HG03064 (cell line): ENCODE measurements around the gene RFWD3.

Source experiments
- ATAC-seq: cut with Tn5 transposase; IDR thresholded peaks from one replicate; pipeline ENCODE4 v1.9.1; 2021; ENCODE audit warnings: low read depth; ENCODE audit not compliant: unreplicated experiment

RFWD3 gene

DNA sequence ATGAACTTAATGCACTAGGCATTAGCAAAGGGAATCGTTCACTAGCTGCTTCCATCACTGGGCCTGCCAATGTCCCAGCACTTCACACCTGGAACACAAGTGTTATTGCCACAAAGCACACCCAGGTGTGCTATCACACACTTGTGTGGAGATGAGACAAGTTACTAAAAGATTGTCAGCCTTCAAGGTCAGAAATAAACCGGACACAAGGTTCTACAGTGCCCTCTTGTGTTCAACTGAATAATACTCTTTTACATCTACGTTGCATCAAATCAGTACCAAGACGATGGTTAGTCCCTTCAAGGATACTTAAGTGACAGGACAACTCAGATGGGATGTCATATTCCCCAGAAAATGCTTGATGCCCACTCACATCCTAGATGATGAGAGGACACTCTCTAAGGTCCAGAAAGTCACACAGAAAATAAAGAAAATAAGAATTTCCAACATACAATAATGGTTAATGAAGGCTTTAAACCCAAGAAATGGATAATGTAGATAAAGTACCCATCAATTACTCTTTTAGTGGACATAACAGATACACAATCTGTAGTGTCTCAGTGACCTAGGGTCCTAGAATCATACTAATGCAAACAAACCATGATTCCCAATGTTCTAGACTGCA is 43.4 kb downstream of the RFWD3 start:
- no peak for ATAC-seq

DNA sequence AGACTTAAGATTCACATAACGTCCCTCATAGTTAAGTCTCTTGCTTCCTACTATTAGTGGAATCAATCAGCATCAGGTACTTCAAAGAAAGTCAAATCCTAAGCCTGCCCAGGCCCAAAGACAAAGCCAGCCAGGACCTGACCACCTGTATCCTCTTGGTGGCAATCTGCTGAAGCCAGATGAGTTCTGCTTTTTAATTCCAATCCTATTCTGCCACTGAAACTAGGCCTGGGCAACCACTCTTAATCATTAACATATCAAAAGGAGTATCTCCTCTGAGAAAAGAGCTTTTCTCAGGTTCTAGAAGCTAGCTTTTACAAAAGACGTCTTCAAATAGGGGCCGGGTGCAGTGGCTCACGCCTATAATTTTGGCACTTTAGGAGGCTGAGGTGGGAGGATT is 44.7 kb downstream of the RFWD3 start:
- ATAC-seq: no peak

DNA sequence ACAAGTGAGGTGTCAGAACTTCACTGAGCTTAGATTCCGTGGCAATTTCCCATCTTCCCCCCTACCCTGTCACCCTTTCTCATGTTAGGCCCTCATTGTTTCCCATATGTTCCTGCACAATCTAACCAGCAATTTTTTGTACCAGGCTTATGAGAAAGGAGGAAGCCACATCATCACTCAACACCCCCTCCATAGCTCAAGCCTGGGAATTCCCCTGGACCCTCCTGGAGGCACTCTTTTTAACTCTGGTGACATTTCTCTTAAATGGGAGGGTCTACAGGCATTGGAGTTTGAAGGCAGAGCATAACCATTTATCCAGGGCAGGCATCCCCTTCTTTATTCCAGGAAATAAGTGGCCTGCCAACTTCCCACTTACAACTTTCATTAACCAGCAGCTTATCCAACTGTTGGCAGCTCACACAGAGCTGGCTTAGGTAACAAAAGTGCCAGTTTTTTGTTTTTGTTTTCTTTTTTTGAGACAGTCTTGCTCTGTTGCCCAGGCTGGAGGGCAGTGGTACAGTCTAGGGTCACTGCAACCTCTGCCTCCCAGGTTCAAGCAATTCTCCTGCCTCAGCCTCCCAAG is 49.4 kb downstream of the RFWD3 start:
- no peak for ATAC-seq

DNA sequence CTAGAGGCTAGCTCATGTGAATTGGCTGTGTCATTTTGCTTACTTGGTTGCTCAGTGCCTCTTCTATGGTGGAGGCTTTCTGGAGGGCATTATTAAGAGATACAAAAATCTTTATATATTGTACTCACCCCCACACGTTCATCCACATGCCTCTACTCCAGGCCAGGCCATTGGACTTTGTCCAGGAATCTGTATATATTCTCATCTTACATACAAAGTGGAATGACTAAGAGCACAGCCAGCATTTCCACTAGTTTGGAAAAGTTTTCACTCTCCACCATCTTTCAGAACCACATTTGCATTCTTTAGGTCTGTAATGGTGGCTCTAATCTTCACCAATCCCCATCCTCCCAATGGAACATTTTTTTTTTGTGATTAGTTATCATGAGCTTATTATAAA is 55.0 kb downstream of the RFWD3 start:
- no peak for ATAC-seq

DNA sequence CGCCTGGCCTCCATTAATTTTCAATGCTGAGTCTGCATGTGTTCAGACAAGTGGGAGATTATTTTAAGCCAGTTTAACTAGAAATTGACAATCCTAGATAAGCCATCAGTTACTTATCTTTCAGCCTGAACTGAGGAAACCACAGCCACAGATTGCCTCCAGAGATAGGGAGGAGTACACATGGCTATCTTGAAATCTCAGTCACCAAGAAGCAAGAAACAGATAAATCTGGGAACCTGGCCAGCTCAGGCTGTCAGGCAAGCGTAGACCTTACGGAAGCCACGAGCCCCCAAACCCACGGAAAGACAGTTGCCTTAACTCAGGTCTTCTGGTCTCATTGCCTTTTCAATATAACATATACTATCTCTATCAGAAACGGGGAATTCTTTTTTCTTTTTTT is 57.7 kb downstream of the RFWD3 start:
- ATAC-seq: no peak

DNA sequence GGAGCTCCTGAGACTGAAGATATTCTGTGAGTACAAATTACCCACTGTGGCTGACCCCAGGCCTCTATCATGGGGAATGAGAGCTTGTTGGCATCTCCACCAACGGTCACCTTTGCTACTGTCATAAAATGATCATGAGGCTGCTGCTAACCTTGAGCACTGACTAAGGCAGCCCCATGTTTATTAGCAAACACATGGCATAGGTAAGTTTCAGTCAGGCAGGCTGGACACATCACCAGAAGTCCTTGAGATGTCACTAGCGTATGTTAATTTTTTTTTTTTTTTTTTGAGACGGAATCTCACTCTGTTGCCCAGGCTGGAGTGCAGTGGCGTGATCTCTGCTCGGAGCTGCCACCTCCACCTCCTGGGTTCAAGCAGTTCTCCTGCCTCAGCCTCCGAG is 58.3 kb downstream of the RFWD3 start:
- ATAC-seq: no peak

DNA sequence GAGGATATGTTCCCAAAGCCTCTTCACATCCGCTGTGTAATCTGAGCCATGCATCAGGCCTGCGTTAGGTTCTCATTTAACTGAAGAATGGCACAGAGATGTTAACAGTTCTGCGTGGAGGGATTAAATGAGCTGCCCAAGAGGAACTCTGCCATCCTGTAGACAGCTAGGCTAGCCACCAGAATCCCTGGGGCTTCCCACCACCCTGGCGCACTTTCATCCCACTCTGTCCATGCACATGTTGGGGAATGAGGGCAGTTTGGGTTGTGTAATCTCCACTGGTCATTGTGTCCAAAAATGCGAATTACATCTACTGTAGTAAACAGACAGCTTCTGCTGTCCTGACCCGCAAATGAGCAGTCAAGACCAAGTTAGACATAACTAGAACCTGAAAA is 58.7 kb downstream of the RFWD3 start:
- no peak for ATAC-seq

DNA sequence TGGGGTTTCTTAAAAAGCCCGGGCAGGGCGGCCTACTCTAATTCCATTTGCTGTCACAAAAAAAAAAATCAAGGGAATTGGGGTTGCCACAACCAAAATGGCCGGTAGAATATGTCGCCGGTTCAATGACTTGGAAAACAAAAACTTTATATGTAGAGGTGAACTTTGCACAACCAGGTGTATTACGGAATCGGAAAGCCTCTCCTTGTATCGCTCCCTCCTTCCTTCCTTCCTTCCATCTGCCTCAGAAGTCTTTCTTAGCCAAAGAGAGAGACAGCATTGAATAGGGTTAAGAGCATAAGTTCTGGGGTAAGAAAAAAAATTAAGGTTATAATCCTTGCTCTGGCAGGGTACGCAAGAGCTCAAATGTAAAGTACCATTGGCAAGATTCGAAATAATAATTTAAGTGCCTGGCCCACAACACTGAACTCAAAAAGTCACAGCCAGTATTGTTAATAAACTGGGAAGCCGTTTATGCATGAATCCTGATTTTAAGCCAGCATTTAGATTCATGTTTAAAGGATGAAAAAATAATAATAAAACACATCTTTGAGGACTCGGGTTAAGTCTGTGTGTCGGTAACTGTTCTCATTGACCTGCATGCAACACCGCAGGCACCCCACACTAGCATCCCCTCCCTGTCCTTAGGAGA is 59.2 kb downstream of the RFWD3 start:
- ATAC-seq: peak; percentile 26

DNA sequence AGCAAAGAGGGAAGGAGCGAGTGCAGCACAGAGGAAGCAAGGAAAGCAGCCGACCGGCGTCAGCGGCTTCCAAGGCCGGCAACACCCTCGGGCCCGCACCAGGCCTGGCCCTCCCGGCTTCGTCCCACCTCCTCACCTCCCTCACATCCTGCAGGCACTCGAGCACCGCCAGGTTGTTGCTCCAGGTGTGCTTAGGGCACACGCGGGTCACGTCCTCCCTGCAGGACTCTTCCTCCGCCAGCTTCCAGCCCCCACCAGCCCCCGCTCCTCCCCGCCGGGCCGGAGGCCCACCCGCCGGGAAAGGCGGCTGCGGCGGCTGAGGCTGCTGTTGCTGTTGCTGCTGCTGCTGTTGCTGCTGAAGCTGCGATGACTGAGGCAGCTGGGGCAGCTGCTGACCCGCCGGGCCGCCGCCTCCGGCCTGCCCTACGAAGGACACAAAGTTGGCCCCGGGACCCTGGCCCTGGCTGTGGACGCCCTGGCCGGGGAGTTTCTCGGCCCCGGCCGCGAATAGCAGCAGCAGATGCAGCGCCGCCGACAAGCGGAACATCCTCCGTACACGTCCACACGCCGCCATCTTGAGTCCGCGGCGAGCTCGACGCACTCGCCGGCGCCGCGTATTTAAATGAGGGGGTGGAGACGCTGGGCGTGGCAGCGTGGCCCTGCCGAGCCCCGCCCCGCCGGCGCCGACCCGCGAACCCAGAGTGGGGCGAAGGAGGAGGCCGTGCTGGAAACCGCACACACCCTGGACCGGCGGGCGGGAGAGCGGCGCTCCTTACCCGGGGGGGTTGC is 60.0 kb downstream of the RFWD3 start, which contains the start of gene GLG1:
Gene GLG1 (minus strand): TSS at position 594 of the 789 bp plus-strand sequence. CDS start 20 bp downstream, at position 574.
- ATAC-seq: peak; percentile 96

DNA sequence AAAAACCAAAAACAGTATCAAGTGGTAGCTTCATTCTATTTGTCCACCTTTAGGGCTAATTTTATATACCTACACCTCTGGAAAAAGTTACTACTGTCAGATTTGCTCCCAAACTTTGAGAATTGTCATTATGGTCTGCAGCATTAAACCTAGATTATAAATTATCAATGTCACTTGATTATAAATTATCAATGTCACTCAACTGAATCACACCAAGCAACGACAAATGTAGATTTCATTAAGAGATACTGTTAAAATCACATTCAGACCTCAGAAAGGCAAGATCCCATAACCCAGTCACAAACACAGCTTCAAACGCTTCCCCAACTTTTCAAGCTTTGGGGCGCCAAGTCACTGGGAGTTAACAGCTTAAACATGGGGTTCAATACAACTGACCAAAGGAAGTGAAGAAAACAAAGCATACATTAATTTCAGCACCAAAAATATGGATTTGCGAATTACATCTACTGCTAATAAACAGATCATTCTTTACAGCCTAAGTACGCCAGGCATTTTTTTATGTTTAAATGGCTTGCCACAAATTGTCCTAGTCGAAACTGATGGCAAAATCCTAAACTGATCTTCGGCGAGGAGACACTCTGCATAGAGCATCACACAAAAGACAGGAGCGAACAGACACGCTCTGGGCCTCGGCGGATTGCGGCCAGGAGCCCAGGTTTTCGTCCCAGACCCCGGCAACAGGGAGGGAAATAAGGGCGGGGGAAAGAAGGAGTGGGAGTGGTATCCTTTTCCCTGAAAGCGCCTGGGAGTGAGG is 60.7 kb downstream of the RFWD3 start:
- no peak for ATAC-seq

DNA sequence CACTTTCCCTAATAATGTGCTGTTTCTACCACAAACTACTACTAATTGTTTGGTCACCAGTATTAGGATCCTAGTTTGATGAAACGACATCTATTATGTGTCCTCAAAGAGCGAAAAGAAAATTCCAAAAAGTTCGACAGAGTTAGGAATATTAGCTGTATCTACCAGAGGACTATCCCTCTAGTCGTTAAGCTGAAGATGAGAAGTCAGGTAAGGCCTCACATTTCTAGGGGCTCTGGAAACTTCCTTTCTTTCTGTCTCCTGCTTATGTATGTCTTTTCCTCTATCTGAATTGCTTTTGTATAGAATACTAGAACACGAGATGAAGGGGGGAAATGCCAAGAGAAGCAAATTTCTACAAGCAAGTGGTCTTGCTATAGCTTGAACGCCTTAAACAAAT is 61.3 kb downstream of the RFWD3 start:
- ATAC-seq: no peak

DNA sequence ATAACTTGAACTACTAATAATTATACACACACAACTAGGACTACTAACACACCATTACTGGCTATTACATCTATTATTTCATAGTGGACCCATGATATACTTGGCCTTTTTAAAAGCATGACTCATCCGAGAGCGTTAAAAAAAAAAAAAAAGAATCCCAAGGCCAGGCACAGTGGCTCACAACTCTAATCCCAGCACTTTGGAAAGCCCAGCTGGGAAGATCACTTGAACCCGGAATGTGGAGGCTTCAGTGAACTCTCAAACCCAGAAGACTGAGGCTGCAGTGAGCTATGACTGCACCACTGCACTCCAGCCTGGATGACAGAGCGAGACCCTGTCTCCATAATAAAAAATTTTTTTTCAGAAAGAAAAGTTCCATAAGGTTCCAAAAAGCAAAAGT is 62.8 kb downstream of the RFWD3 start:
- no peak for ATAC-seq

DNA sequence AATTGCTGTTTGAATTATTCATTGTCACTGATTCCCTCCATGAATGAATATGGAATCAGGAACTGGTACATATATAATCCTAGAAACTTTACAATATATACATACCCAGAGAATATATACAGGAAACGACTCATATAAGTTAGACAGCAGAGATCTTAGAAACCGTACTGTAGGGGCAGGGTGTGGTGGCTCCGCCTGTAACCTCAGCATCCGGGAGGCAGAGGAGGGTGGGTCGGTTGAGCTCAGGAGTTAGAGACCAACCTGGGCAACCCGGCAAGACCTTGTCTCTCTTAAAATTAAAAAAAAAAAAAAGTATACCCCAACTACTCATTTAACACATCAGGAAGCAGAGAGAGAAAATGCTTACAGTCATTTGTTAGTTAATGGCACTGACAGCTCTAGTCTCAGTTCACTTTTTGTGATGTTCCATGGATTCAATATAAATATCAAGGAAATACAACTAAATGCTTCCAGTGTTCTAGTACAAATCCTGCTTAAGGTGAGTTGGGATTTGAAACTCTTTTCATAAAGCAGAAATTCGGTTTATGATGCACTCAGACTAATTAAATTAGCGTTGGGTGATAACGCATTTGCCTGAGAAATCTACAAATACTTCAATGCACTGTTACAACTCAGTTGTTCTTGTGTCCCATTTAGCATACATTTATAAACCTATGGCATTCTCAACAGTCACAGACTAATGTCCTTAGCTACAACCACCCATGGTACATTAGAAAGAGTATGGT is 65.4 kb downstream of the RFWD3 start:
- ATAC-seq: peak; percentile 64

DNA sequence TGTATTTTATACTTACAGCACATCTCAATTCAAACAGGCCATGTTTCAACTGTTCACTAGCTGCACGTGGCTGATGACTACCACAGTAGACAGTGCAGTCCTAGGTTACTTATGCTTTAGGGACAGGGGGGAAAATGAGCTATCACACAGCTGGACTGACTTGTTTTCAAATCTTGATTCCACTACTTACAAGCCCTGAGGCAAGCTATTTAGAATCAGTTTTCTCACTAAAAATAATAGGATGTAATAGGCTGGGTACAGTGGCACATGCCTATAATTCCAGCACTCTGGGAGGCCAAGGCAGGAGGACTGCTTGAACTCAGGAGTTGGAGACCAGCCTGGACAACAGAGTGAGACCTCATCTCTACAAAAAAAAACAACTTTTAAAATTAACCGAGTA is 70.1 kb downstream of the RFWD3 start:
- ATAC-seq: no peak

DNA sequence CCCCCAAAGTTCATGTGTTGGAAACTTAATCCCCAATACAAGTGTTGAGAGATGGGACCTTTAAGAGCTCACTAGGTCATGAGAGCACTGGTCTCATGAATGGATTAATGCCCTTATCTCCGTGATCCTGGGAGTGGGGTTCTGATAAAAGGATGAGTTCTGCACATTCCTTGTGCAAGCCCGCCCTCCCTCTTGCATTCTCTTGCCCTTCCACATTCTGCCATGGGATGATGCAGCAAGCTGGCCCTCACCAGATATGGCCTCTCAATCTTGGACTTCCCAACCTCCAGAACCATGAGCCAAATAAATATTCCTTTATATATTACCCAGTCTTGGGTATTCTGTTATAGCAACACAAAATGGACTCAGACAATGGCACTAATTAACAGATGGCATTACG is 73.8 kb downstream of the RFWD3 start:
- ATAC-seq: no peak

DNA sequence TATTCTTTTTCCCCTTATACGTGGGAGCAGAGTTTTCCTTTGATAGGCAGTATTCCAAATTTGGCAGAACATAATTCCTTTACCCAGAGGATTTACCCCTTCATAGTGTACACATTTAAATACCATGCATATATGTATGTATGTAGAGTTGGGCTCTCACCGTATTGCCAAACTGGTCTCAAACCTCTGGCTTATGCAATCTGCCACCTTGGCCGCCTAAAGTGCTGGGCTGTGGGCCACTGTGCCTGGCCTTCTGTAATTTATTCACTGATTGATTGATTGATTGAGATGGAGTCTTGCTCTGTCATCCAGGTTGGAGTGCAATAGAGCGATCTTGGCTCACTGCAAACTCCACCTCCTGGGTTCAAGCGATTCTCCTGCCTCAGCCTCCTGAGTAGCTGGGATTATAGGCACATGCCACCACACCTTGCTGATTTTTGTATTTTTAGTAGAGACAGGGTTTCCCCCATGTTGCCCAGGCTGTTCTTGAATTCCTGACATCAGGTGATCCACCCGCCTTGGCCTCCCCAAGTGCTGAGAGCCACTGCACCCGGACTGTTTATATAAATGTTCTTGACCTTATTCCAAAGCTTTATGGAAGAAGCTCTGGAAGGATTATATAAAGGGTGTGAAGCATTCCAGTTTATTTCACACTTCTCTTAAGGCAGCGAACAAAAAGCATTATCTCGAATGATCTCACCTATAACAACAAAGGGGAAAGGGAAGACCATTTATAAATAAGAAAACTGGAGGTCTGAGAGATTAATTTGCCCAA is 74.6 kb downstream of the RFWD3 start:
- ATAC-seq: no peak

DNA sequence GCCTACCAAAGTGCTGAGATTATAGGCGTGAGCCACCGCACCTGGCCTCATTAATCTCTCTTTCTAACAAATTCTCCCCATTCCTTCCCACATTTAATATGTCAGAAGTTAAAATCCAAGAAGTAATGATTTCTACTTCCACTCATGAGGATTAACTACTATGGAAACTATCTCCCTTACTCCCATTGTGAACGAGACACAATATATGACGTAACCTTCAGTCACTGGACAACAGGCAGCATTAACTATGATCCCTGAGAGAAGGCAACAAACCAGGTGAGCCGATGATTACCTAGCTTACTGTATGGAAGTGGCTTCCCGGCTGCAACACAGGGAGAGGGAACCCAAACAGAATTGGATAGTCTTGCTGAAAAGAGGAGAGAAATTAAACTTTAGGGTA is 79.7 kb downstream of the RFWD3 start:
- no peak for ATAC-seq

DNA sequence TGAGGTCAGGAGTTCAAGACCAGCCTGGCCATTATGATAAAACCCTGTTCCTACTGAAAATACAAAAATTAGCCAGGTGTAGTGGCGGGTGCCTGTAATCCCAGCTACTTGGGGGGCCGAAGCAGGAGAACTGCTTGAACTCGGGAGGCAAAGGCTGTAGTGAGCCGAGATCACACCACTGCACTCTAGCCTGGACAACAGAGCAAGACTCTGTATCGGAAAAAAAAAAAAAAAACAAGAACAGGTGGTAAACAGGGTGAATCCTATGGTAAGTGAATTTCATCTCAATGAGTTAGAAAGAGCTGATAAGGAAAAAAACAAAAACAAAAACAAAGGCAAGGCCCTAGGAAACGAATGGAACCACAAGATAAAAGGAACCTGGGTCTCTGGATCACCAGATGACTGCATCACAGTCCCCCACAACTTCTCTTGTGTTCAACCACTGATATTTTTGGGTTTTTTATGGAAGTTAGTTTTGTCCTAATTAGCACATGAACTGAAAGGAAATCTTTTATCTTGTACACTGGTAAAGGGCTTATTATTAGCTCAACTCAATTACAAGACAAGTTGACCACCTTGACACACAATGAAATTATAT is 80.7 kb downstream of the RFWD3 start:
- no peak for ATAC-seq
